ENCODE data around the gene SLC25A33.
"Not testable (repeated sequence)": the region's sequence is repeated elsewhere in the genome, so short reads cannot be mapped to it uniquely, and the experiment has no call there.

The SLC25A33 gene

DNA sequence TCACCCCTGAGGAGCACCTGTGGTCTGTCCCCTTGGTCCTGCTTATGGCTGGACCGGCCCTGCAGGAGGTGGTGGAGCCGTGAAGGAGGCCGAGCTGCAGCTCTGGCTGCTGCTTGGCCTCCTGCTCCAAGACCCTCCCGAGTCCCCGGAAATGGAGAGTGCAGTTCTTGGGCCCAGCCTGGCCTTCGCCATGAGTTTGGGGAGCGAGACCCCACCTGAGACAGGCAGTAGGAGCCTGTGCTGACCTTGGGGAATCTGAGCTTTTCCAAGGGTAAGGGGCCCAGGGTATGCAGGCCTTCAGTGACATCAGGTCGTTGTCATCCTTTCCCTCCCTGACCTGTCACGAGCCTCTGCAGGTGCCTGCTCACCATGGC, 63.5 kb downstream of the SLC25A33 start:
- no peak for DNase-seq

DNA sequence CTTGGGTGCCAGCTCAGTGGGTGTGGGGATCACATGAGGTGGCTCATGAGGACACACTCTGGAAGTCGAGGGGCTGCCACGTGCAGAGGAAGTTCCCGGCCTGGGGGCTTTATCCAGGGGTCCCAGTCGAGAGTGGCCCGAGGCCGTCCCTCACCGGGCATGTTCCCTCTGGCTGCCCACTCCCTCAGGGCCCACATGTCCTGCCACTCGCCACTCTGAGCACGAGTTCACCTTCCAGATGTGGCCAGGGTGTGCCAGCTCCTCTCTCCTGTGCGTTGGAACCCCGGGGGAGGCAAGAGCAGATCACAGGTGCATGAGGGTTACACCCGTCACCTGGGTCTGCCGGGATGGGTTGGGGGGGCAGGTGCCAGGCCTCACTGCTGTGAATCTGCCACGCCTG, 64.0 kb downstream of the SLC25A33 start:
- DNase-seq: no peak

DNA sequence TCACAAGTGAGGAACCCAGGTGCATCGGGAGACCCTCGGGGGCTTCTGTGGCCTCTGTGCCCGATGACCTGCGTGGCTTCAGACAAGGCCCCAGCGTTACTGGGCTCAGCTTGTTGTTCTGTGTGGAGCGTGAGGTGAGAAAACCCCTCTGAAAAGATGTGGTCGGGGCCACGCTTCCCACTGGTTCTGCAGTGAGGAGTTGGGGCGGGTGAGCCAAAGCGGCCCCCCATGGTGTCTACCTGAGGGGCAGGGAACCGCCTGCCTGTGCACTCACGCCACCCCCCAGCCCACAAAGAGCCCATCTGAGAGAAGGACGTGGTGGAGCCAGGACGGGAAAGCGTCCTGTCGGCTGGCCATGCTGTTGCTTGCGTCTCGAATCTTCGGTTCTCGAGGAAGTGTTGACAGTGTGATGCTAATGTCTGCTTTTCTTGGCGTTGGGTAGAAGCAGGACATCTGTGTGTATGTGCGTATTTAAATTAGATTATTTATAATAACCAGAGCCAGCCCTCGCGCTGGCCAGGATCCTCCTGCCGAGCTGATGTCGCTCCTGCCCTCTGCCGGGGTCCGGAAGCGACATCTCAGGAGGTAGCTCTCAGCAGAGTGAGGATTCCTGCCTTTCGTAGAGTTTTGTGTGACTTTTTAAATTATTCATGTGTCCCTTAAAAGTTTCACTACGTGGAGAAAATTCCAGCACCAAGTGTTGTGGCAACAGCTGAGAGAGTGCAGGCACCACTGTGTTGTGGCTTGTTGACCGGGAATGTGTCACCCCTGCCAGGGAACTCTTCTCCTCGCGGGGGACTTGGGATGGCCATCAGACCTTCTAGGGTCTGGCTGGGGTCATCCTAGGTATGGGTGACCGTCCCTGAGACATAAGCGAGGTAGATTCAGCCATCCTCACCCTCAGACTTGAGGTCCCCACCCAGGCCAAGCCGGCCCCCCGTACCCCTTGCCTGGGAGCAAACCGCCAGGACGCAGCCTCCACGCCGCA, 64.8 kb downstream of the SLC25A33 start:
- no peak for DNase-seq

DNA sequence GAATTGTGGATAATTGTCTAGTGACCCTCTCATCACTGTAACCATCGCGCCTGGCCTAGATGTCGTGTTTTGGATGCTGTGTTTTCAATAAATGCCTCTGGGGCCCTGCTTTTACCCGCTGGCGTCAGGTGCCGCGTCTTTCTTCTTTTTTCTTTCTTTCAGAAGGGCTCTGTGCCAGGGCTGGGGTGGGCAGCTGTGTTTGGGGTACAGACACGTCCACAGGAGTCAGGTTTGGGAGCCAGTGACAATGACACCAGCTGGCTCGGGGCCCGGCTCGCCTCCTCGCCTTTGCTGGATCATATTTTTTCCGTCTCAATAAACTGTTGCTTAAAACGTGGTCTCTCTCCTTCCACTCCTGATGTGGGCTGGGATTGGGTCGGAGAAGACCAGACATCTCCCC, 65.6 kb downstream of the SLC25A33 start:
- DNase-seq: no peak

DNA sequence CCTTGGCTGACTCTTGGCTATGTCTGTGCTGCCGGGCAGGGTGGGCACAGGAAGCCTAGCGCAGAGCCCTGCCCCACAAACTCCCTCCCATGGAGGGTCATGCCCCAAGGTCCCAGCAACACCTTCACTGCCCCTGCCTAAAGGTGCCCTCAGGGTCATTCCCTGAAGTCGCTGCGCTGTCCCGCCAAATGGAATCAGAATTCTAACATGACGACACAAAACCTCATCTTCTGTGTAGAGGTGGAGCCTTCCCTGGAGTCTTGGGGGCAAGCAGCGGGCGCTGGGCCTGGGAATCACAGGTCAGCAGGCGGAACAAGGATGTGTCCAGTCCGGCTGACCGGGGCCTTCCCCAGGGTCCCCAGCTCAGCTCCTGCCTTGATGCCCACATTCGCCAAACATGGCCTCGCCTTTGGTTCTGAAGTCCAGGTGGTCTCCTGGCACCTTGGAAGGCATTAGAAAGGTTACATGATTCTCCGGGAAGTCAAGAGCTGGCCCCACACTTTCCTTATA, 66.7 kb downstream of the SLC25A33 start:
- DNase-seq: no peak

DNA sequence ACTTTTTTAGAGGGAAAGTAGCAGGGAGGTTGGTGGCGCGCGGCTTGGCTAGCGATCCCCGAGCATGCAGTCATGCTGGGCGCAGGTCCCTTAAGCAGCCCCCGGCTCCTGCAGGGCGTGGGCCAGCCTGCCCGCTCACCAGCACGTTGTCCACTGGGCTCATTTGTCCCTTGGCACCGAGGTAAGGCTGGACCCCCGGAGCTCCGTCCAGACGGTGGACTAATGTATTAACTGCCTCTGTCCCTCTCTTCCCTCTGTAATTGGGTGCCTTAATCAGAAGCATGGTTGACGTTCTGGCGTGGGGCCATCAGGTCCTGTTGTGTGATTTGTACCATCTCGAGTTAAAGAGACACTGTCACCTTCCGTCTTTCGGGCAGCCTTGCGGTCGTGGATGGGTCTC, 67.2 kb downstream of the SLC25A33 start:
- no peak for DNase-seq

DNA sequence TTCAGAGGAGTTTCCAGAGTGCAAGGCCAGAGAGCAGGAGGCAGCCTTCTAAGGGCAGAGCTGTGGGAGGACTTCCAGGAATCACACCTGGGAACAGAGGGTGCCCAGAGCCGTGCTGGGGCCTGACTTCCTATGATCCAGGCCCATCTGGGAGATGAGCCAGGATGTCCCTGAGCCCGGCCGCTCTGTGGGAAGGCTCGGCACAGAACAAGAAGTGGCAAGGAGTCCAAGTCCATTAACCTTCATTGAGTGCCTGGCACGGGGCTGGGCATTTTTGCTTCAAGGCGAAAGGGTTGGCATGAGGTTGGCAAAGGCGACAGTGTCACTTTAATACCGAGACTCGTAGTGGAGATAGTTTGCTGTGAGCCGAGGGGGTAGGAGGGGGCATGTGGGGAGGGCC, 67.7 kb downstream of the SLC25A33 start:
- no peak for DNase-seq

DNA sequence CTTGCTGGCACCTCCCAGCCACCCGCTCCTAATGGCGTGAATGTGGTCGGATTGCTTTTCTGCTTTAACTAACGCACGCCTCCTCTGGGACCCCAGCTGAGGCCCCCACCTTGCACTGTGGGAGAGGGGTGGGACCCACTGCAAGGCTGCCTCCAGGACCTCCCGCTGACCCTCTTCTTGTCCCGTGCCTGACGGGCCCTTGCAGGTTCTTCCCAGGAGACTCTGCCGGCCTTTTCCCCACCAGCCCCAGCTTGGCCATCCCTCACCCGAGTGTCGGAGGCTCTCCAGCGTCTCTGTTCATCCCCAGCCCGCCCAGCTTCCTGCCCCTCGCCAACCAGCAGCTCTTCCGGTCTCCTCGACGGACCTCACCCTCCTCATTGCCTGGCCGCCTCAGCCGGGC, 68.1 kb downstream of the SLC25A33 start:
- DNase-seq: no peak

DNA sequence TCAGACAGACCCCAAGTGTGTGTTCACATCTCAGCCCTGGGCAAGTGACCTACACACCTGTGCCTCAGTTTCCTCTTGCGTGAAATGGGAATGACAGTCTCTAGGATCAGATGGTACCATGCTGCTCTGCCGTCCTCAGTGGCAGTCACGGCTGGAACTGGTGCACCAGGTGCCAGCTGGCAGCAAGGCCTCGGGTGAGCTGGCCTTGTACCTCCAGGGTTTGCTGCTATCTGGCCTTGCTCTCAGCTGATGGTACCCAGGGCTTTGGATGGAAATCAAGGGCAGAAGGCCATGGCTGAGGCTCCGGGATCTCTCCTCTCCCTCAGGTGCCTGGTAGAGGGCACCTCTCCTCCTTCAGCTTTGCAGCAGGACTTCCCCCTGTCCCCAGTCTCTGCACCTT, 70.7 kb downstream of the SLC25A33 start:
- DNase-seq: no peak

DNA sequence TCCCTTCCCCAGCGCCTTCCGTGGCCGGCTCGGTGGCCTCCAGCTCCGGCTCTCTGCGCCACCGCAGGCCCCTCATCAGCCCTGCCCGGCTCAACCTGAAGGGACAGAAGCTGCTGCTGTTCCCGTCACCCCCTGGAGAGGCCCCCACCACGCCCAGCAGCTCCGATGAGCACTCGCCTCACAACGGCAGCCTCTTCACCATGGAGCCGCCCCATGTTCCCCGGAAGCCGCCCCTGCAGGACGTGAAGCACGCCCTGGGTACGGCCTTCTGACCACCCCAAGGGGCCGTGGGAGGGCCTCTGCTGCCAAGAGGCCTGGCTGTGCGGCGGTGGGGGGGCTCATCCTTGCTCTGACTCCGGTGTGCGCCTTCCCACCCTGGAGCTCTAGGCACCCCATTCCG, 71.3 kb downstream of the SLC25A33 start:
- DNase-seq: no peak

DNA sequence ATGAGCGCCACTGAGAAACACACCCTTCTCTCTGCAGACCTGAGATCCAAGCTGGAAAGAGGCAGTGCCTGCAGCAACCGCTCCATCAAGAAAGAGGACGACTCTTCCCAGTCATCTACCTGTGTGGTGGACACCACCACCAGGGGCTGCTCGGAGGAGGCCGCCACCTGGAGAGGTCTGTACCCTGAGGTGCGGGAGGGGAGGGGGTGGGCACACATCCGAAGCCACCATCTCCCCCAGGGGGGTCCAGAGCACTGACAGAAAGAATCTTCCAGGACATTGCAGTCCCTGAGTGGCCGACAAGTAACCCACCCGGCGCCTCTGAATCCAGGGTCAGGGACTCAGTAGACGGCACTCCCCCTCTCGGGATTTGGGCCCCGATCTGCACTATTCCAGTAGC, 72.5 kb downstream of the SLC25A33 start:
- no peak for DNase-seq

DNA sequence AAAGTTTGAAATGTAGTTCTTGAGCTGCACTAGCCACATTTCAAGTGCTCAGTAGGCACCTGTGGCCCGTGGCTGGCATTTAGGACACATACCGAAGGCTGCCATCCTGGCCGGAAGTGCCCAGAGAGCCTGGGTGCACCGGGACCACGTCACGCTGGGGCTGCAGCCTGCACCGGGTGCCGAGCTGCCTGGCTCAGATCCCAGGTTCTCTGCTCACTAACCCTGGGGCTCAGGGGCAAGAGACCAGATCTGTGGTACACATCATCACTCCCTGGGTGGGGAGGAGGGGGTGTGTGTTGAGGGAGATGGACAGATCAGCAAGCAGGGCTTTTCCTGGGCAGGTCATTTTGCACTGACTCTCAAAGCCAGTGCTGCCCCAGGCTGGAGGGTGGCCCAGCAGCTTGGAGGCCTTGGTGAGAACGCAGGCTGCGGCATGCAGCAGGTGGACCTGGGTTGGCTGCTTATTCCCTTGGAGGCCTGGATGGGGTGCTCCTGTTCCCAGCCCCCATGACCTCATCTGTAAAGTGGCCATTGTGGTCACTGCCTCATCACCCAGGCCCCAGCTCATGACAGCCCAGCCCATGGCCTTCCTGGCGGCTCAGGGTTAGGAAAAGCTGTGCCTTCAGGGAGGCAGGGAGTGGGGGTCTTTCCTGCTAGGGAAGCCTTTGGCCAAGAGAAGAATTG, 73.0 kb downstream of the SLC25A33 start:
- no peak for DNase-seq

DNA sequence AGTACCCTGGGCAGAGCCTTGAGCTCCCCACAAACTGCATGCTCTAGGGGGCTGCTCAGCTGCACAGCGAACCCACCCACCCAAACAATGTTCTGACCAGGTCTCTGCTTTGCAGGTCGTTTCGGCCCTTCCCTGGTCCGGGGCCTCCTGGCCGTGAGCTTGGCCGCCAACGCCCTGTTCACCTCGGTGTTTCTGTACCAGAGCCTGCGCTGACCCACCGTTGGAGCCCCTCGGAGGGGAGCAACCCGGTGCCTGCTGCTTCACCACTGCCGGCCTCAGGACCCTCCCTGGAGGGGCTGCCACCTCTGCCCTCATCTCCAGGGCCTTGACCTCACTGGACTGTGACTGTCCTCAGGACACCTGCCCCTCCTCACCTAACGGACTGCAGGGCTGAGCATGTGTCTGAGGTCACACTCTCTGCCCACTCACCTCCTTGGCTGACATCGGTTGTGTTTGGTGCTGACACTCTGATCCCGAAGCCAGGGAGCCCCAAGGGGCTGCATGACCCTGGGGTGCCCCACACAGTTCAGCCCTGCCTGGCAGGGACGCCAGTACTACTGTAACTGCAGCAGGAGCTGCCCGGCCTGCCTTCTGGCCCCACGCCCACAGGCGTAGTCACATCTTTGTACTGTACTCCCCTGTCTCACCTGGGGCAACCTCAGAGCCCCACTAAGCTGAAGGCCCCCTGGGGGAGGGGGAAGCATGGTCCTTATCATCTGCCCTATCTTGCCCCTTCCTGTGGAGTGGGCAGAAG, 73.8 kb downstream of the SLC25A33 start:
- no peak for DNase-seq

DNA sequence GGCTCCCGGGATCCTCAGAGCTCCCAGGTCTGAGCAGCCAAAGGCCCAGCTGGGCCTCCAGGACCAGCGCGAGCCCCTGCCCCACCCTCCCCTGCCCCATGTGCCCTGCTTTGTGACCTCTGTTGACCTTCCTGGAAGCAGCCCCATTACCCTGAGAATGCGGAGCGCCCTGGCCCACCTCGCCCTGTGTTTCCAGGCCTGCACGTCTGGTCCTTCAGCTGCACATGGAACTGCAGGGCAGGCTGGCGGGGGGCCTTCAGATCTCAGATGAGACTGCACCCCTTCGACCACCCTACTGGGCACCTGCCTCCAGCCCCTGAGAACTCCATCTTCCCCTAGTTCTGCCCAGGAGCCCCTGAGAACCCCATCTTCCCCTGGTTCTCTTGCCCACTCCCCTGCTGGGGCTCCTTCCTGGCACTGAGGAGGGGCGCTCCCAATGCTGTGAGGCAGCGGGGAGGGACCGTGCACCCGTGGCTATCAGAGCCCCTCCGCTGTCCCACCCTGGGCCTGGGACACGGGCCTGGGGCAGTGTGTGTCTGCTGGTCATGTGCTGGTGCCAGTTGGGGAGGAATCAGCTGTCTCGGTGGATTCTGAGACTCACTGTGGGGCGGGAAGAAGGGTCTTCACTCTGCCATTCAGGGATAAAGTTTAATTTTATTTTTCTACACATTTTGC, 74.5 kb downstream of the SLC25A33 start:
- DNase-seq: no peak

DNA sequence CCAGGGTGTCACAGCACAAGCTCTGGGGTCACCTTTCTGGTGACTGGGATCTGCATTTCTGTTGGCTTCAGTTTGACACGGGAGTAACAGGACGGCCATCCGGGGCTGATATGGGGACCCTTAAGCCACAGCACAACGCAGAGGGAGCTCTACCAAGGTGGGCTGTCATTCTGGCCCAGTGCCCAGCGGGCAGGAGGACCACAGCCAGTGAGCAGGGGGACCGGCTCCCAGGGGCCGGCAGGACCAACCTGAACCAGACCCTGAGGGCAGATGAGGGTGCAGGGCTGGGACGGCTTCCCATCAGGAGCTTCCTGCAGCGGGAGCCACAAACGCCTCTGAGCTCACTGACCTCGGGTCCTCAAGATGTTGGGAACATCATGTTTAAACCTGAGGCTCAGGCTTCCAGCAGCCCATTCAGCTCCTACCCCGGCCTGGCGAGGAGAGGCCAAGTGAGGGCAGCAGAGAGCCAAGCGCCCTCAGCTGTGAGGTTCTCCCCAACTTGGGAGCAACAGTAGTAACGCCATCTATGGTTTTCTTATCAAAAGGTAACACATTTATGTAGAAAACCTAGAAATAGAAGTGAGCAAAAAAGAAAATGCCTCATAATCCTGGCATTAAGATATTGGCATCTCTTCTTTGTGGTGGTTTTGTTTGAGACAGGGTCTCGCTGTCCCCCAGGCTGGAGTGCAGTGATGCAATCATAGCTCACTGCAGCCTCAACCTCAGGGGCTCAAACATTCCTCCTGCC, 76.2 kb downstream of the SLC25A33 start:
- no peak for DNase-seq

DNA sequence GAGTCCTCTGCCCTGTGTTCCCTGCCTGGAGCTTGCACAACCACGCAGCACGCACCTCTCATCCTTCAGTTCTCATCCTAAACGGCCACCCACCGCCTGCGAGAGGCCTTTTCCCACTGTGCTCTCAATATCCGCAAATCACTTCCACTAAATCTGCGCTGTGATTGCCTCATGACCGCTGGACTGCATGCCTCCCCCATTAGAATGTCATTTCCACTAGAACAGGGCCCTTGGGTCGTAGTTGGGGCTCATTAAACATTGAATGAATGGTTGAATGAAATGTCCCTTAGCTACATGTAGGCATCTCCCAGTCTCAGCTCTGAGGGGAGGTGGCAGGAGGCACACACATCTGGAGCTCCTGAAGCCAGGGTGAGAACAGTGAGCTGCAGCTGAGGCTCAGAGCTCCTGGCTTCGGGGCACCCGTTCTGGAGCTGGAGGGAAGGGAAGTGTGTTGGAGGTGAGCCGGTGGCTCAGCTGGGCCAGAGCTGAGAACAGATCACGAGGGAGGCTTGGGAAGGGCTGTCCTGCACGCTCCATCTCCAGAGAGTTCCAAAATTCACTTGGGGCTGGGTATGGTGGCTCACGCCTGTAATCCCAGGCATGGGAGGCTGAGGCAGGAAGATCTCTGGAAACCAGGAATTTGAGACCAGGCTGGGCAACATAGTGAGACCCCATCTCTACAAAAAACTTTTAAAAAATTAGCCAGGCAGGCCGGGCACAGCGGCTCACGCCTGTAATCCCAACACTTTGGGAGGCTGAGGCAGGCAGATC, 79.8 kb downstream of the SLC25A33 start:
- DNase-seq: no peak

DNA sequence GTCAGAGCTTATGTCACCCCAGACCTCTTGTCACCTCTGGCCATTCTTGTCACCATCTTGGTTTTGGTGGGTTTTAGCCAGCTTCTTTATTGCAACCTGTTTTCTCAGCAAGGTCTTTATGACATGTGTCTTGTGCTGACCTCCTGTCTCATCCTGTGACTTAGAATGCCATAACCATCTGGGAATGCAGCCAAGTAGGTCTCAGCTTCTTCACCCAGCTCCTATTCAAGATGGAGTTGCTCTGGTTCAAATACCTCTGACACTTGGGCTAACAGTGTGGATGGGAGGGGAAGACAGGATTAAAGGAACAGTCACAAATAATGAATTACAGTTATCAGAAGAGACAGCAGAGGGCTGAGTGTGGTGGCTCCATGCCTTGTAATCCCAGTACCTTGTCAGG, 81.8 kb downstream of the SLC25A33 start:
- no peak for DNase-seq

DNA sequence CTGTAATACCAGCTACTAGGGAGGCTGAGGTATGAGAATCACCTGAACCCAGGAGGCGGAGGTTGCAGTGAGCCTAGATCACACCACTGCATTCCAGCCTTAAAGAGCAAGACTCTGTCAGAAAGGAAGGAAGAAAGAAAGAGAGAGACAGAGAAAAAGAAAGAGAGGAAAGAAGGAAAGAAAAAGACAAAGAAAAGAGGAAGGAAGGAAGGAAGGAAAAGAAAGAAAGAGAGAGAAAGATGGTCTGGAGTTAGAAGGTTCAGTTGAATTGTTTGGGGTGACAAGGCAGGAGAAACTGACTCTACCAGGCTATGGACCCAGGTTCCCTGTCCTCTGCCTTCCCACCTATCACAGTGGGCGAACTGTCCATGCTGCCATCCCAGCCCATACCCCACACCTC, 84.8 kb downstream of the SLC25A33 start:
- DNase-seq: no peak

DNA sequence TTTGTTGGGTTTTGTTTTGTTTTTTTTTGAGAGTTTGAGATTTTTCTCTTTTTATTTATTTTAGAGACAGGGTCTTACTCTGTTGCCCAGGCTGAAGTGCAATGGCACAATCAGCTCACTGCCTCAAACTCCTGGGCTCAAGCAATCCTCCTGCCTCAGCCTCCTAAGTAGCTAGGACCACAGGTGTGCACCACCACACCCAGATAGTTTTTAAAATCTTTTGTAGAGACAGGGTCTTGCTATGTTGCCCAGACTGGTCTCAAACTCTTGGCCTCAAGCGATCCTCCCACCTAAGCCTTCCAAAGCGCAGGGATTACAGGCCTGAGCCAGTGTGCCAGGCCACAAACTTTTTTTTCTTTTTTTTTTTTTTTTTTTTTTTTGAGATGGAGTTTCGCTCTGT, 85.8 kb downstream of the SLC25A33 start:
- not testable (repeated sequence) for DNase-seq

DNA sequence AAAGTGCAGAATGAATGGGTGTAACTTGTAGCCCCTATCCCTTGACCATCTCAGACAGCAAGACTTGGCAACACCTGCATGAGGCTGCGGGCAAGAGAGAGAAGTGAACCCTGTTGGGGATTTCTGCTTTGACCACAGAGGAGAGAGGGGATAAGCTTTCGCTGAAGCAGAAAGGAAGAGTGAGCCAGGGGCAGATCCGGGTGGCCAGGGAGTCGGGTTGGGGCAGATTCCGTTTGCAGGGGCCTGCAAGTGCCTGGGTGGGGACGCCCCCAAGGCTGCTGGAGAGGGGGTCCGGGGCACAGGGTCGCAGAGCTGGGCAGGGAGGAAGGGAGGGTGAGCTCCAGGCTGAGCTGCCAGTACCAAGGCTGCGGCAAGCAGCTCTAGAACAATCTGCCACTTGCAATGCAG, 86.9 kb downstream of the SLC25A33 start:
- DNase-seq: no peak

All from cortex of kidney (tissue), 1 donor.